ENCODE data around the gene RAB18. TPM values are rescaled to one million over a fixed set of nuclear protein-coding genes. Genes with fewer than 3 reads are reported as not detected.

RAB18 gene
- total RNA-seq, 1 donor from 2014 or later, result 112 TPM

GRCh38 chr10:27540672-27541071 is 36.6 kb downstream of the RAB18 start:
- Mint-ChIP-seq H3K36me3 (ENCODE audit: low read depth, unreplicated experiment) (peaks cover 7% of the 10 kb centered on the region), H3K27me3 (ENCODE audit: unreplicated experiment) (no peaks in the 10 kb centered on the region), H3K27ac (ENCODE audit: unreplicated experiment) (no peak overlapping the region), H3K4me3 (ENCODE audit: unreplicated experiment) (no peak overlapping the region), H3K9me3 (ENCODE audit: unreplicated experiment) (no peaks in the 10 kb centered on the region), H3K4me1 (ENCODE audit: unreplicated experiment) (no peaks in the 10 kb centered on the region)
- no peak for DNase-seq (ENCODE audit: low spot score)
- no peak for TF ChIP-seq CTCF (IDR thresholded peaks at IDR 0.05; ENCODE audit: unreplicated experiment)

GRCh38 chr10:27541796-27542729 is 38.0 kb downstream of the RAB18 start:
- DNase-seq (ENCODE audit: low spot score), result no peak
- peaks cover 7% of the 10 kb centered on the region for H3K36me3 Mint-ChIP-seq (ENCODE audit: low read depth, unreplicated experiment)
- H3K4me1 Mint-ChIP-seq (ENCODE audit: unreplicated experiment), result no peaks in the 10 kb centered on the region
- no peaks in the 10 kb centered on the region for H3K27me3 Mint-ChIP-seq (ENCODE audit: unreplicated experiment)
- H3K9me3 Mint-ChIP-seq (ENCODE audit: unreplicated experiment), result no peaks in the 10 kb centered on the region
- H3K27ac Mint-ChIP-seq (ENCODE audit: unreplicated experiment), result no peak overlapping the region
- no peak overlapping the region for H3K4me3 Mint-ChIP-seq (ENCODE audit: unreplicated experiment)
- no peak for TF ChIP-seq CTCF (IDR thresholded peaks at IDR 0.05; ENCODE audit: unreplicated experiment)

- H3K36me3 Mint-ChIP-seq (ENCODE audit: low read depth, unreplicated experiment), result peaks cover 8% of the 10 kb centered on the region
- no peak overlapping the region for H3K27ac Mint-ChIP-seq (ENCODE audit: unreplicated experiment)
- H3K9me3 Mint-ChIP-seq (ENCODE audit: unreplicated experiment), result no peaks in the 10 kb centered on the region
- no peak overlapping the region for H3K4me3 Mint-ChIP-seq (ENCODE audit: unreplicated experiment)
- TF ChIP-seq CTCF (IDR thresholded peaks at IDR 0.05; ENCODE audit: unreplicated experiment), result no peak
- DNase-seq (ENCODE audit: low spot score), result no peak
- no peaks in the 10 kb centered on the region for H3K4me1 Mint-ChIP-seq (ENCODE audit: unreplicated experiment)
- H3K27me3 Mint-ChIP-seq (ENCODE audit: unreplicated experiment), result no peaks in the 10 kb centered on the region
Measured at GRCh38 chr10:27542812-27543211, 38.7 kb downstream of the RAB18 start.

- Mint-ChIP-seq H3K36me3 (ENCODE audit: low read depth, unreplicated experiment) (peaks cover 3% of the 10 kb centered on the region), H3K27me3 (ENCODE audit: unreplicated experiment) (no peaks in the 10 kb centered on the region), H3K4me3 (ENCODE audit: unreplicated experiment) (no peak overlapping the region), H3K4me1 (ENCODE audit: unreplicated experiment) (no peaks in the 10 kb centered on the region), H3K27ac (ENCODE audit: unreplicated experiment) (no peak overlapping the region), H3K9me3 (ENCODE audit: unreplicated experiment) (no peaks in the 10 kb centered on the region)
- no peak for TF ChIP-seq CTCF (IDR thresholded peaks at IDR 0.05; ENCODE audit: unreplicated experiment)
- DNase-seq (ENCODE audit: low spot score), result no peak
Measured at GRCh38 chr10:27547047-27547446, 42.9 kb downstream of the RAB18 start.

- no peak overlapping the region for H3K4me3 Mint-ChIP-seq (ENCODE audit: unreplicated experiment)
- no peak overlapping the region for H3K27ac Mint-ChIP-seq (ENCODE audit: unreplicated experiment)
- H3K27me3 Mint-ChIP-seq (ENCODE audit: unreplicated experiment), result no peaks in the 10 kb centered on the region
- H3K36me3 Mint-ChIP-seq (ENCODE audit: low read depth, unreplicated experiment), result peaks cover 3% of the 10 kb centered on the region
- TF ChIP-seq CTCF (IDR thresholded peaks at IDR 0.05; ENCODE audit: unreplicated experiment), result no peak
- H3K9me3 Mint-ChIP-seq (ENCODE audit: unreplicated experiment), result no peaks in the 10 kb centered on the region
- DNase-seq (ENCODE audit: low spot score), result no peak
- H3K4me1 Mint-ChIP-seq (ENCODE audit: unreplicated experiment), result no peaks in the 10 kb centered on the region
Measured at GRCh38 chr10:27547482-27547881, 43.4 kb downstream of the RAB18 start.

Data from endothelial cell (in vitro differentiated cells).